K562 (cell line): Measurements from ENCODE around the gene FAM161A. TPM values are rescaled to one million over a fixed set of nuclear protein-coding genes. Genes with fewer than 3 reads are reported as not detected.

Source experiments
- DEAF1 ChIP-seq: fragments of 450-650 bp; formaldehyde crosslinking; IDR thresholded peaks from 2 replicates; pipeline ENCODE4 v1.4.0; 2020; ENCODE audit warnings: mild to moderate bottlenecking, moderate library complexity
- E2F1 ChIP-seq: sonication (generic); formaldehyde crosslinking; IDR thresholded peaks from 2 replicates; pipeline ENCODE4 v1.8.1; 2023; ENCODE audit warnings: mild to moderate bottlenecking, missing genetic modification reagents, moderate library complexity
- ETV5 ChIP-seq: sonication (generic); formaldehyde crosslinking; IDR thresholded peaks from 2 replicates; pipeline ENCODE4 v1.4.0; 2020; ENCODE audit warnings: low read depth, mild to moderate bottlenecking, missing genetic modification reagents
- FOXJ2 ChIP-seq: fragments of 200-800 bp; sonication (Bioruptor generic); IDR thresholded peaks from 2 replicates; pipeline ENCODE4 v1.6.1; 2016; ENCODE audit warnings: missing genetic modification characterization, missing compliant biosample characterization
- IRF1 ChIP-seq: sonication (generic); formaldehyde crosslinking; IDR thresholded peaks from 2 replicates; pipeline ENCODE4 v1.8.0; 2022; ENCODE audit warnings: missing genetic modification reagents, mild to moderate bottlenecking, borderline replicate concordance
- MED1 ChIP-seq: sonication (generic); formaldehyde crosslinking; IDR thresholded peaks from 2 replicates; pipeline ENCODE4 v1.8.1; 2023; ENCODE audit warnings: missing genetic modification reagents, borderline replicate concordance
- NCOA2 ChIP-seq, 2 experiments: fragments of 450-650 bp; IDR thresholded peaks; 2 replicates each; pipeline ENCODE4 v1.6.1; 2018; ENCODE audit warnings: mild to moderate bottlenecking in 2 of 2, moderate library complexity in 1 of 2; ENCODE audit not compliant: partially characterized antibody in 2 of 2
- PATZ1 ChIP-seq: fragments of 250-450 bp; sonication (Bioruptor Pico); IDR thresholded peaks from 2 replicates; pipeline ENCODE4 v1.5.0; 2020; ENCODE audit warnings: mild to moderate bottlenecking, borderline replicate concordance
- POLR2G ChIP-seq: fragments of 200-400 bp; formaldehyde crosslinking; IDR thresholded peaks from 2 replicates; pipeline ENCODE4 v1.6.1; 2017; ENCODE audit warnings: low read depth, mild to moderate bottlenecking, antibody characterized with exemption, low read length, moderate library complexity
- PURB ChIP-seq: sonication (generic); formaldehyde crosslinking; IDR thresholded peaks from 2 replicates; pipeline ENCODE4 v1.9.0; 2021; ENCODE audit warnings: low read depth, mild to moderate bottlenecking, missing genetic modification reagents
- SP2 ChIP-seq: IDR thresholded peaks from 2 replicates; pipeline ENCODE4 v1.6.1; 2011; ENCODE audit warnings: mild to moderate bottlenecking, low read depth, low read length, moderate library complexity; ENCODE audit not compliant: poor library complexity, severe bottlenecking; ENCODE audit errors: extremely low read depth
- SRSF3 ChIP-seq: fragments of 200-400 bp; formaldehyde crosslinking; IDR thresholded peaks from 2 replicates; pipeline ENCODE4 v1.6.1; 2016; ENCODE audit warnings: mild to moderate bottlenecking, low read length, moderate library complexity; ENCODE audit not compliant: insufficient read depth
- USF2 ChIP-seq: sonication (generic); formaldehyde crosslinking; IDR thresholded peaks from 2 replicates; pipeline ENCODE4 v1.5.0; 2020; ENCODE audit warnings: missing genetic modification reagents
- ZBTB5 ChIP-seq: fragments of 450-650 bp; IDR thresholded peaks from 2 replicates; pipeline ENCODE4 v1.6.1; 2017; ENCODE audit warnings: antibody characterized with exemption
- ZNF140 ChIP-seq: fragments of 250-450 bp; sonication (Bioruptor Pico); IDR thresholded peaks from 2 replicates; pipeline ENCODE4 v1.8.0; 2021; ENCODE audit warnings: moderate library complexity, mild to moderate bottlenecking, inconsistent platforms
- polyA plus RNA-seq, 8 experiments: library from polyadenylated mRNA; depleted of rRNA in 4 of 8; stranded (reverse) in 5 of 8; unstranded in 3 of 8; fragments of >200 nt; fragmentation: Nextera tagmentation in 2 of 8; fragmentation: Illumina TruSeq in 1 of 8; extraction: Ambion mirVana in 2 of 8; extraction: Trizol in 1 of 8; gene quantifications; 2 replicates each; pipeline versions ENCODE4 v1.2.1 to v1.2.3, GENCODE V29; 2011 to 2014; ENCODE audit warnings: inconsistent platforms in 1 of 8, missing spikeins in 1 of 8
- total RNA-seq, 7 experiments: library from RNA; depleted of rRNA in 6 of 7; stranded (reverse); fragments of >200 nt in 6 of 7; fragmentation: Illumina TruSeq in 2 of 7; extraction: Trizol in 2 of 7; gene quantifications; 2 replicates each; pipeline versions ENCODE4 v1.2.1 to v1.2.3, GENCODE V29; 2011 to 2021; ENCODE audit warnings: low replicate concordance in 1 of 7

Gene FAM161A
- total and polyA plus RNA-seq, 9 of the 15 experiments (the other 6 are each of a cell fraction or from before 2014, with no cell fraction given), result 0.27 to 1.4 (median 0.80) TPM

GRCh38 chr2:61888267-61889055, 34.6 kb upstream of the FAM161A start, which contains the start of gene CCT4 (continued):
- no peak for TF ChIP-seq ZNF140
- no peak for TF ChIP-seq SRSF3
- TF ChIP-seq SP2, result no peak
- TF ChIP-seq IRF1, result no peak
- TF ChIP-seq PATZ1 (CRISPR knock-in tag), result no peak
- TF ChIP-seq E2F1, result no peak; the same call in 1 of the 2 replicates
- TF ChIP-seq MED1 (CRISPR knock-in tag), result no peak; the same call in 1 of the 2 replicates
- no peak for TF ChIP-seq DEAF1 (CRISPR knock-in tag)
- TF ChIP-seq FOXJ2 (tag), result no peak
- peak; percentile 99 for TF ChIP-seq POLR2G
- no peak for TF ChIP-seq PURB (CRISPR knock-in tag)
- peak; percentile 61; the same call in 1 of the 2 replicates for TF ChIP-seq ETV5
- TF ChIP-seq NCOA2 (IDR thresholded peaks at IDR 0.05; ENCODE audit: partially characterized antibody in 2 of 2), result peak in 1 of 2 experiments; percentile 97
- peak; percentile 25; the same call in 1 of the 2 replicates for TF ChIP-seq USF2 (CRISPR knock-in tag)
- no peak for TF ChIP-seq ZBTB5
